ENCODE measurements around the gene SRGAP2B. TPM values are rescaled to one million over a fixed set of nuclear protein-coding genes. Genes with fewer than 3 reads are reported as not detected.
"Not testable (repeated sequence)": the region's sequence is repeated elsewhere in the genome, so short reads cannot be mapped to it uniquely, and the experiment has no call there.

Gene SRGAP2B
- total RNA-seq, 1 donor from 2014 or later = 28.1 TPM

DNA sequence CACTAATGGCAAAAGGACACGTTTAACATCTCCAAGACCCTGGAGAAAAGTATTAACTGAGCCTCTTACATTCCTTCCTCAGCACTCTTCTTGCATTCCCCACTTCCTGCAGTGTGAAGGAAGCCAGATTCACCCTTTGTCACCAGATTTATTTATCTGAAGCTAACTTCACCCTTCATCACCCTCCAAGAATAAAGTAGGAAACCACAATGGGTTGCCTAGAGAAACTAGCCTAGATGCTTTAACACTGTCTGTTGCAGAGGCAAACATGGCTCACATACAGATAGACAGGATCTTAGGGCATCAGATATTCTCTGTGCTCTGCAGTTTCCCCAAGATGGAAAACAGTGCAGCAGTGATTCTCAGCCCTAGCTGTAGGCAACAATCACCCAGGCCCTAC is 147.6 kb downstream of the SRGAP2B start:
- not testable (repeated sequence) for DNase-seq (ENCODE audit: low spot score)

GRCh38 chr1:144946525-144947480 is 148.3 kb downstream of the SRGAP2B start:
- DNase-seq (ENCODE audit: low spot score) = not testable (repeated sequence)

- not testable (repeated sequence) for DNase-seq (ENCODE audit: low spot score)
These were observed 153.4 kb downstream of the SRGAP2B start for GRCh38 chr1:144941710-144942109.

- DNase-seq (ENCODE audit: low spot score) = not testable (repeated sequence)
These were observed 155.1 kb downstream of the SRGAP2B start for GRCh38 chr1:144940054-144940453.

GRCh38 chr1:144938627-144939026 is 156.5 kb downstream of the SRGAP2B start:
- not testable (repeated sequence) for DNase-seq (ENCODE audit: low spot score)

DNA sequence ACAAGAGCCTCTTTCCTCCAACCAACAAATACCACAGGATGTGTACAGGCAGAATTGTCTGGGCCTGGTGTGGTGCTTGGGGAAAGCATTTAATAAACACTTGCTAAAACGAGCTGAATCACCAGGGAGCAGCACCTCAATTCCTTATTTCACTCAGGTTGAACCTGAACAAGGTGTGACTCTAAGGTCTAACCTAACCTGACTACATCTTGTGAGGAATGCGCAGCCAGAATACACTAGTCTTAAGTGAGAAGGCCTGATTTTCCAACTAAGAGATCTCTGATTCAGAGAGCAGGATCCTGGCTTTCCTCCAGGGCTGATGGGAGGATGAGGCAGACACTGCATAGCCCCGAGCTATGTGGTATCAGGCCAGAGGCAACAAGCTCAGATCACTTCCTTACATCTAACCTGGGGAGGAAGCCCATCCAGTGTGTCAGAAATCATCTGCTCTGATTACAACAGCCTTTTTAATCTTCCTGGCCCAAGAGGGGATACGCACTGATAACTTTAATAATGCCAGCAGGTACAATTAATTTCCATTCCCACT is 158.9 kb downstream of the SRGAP2B start:
- not testable (repeated sequence) for DNase-seq (ENCODE audit: low spot score)

DNA sequence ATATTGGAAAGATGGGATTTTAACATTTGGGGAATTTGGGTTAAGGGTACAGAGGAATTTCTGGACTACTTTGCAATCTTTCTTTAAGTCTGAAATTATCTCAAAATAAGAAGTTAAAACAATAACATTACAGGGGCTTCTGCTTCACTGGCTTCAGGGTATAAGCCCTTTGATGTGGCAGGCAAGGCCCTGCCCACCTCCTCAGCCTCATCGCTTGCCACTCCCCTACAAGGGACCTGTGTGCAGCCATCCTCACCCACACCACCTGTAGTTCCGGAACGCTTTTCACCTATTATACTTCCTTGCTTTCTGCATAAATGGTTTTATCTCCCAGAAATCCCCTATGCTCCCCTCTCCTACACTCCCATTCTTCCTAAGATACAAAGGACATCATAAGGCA is 159.8 kb downstream of the SRGAP2B start:
- DNase-seq (ENCODE audit: low spot score) = not testable (repeated sequence)

GRCh38 chr1:144933014-144933413 is 162.1 kb downstream of the SRGAP2B start:
- DNase-seq (ENCODE audit: low spot score) = not testable (repeated sequence)

GRCh38 chr1:144932153-144932552 is 163.0 kb downstream of the SRGAP2B start:
- DNase-seq (ENCODE audit: low spot score) = not testable (repeated sequence)

- DNase-seq (ENCODE audit: low spot score) = not testable (repeated sequence)
These were observed 163.6 kb downstream of the SRGAP2B start for GRCh38 chr1:144931553-144931952.

DNA sequence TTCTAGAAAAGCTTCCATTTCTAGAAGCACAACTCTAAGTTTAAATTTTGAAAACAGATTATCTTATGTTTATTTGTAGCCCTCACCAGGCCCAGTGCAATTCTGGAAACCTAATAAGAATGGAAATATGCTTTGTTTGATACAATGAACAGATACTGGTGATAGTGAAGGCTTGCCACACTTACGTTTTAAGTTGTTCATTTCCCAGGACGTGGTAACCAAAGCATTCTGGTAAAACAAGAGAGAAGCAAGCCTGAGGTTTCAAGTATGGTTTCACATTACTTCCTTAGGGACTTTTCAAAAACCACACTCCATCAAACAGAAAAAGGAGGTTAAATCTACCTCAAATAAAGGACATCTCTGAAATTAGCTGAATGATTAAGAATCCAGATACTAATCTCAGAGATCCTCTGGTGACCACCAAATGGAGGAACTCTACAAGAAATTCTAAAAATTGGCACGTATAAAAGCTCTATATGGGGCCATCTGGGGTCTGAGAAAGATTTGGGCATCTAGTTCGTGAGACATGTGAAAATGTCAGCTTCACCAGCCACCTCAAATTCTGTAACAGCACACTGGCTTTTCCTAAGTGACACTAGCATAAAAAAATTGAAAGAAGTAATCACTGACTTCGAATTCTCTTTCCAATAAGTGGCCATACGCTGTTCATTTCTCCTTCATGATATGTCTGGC is 164.9 kb downstream of the SRGAP2B start:
- DNase-seq (ENCODE audit: low spot score) = not testable (repeated sequence)

DNA sequence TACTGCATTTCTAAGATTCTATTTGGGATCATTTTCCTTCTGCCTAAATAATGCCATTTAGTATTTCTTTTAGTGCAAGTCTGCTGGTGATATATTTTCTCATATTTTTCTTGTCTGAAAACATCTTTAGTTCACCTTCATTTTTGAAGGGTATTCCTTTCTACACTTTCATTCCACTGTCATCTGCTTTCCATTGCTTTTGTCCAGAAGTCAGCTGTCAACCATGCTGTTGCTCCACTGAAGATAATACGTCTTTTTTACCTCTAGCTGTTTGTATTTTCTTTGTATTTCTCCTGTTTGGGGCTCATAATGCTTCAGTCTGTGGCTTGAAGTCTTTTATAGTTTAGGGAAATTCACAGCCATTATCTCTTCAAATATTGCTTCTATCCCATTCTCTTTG is 167.8 kb downstream of the SRGAP2B start:
- DNase-seq (ENCODE audit: low spot score) = not testable (repeated sequence)

DNA sequence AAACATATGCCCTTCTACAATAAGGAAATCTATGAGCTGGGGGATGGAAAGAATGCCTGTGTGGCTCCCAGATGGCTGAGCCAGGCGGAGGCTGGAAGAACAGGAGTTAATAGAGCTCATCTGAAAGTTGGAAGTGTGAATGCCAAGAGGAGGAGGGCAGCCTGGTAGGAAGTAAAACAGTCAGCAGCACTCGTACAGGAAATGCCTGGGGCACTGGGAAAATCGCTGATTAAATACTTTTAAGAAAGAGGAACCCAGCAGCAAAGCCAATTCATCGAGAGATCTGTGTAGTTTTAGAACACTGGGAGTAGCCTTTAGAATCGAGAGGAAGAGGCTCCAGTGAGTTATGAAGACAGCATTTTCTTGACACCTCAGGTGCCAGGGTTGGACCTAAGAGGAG is 171.5 kb downstream of the SRGAP2B start:
- DNase-seq (ENCODE audit: low spot score) = not testable (repeated sequence)

DNA sequence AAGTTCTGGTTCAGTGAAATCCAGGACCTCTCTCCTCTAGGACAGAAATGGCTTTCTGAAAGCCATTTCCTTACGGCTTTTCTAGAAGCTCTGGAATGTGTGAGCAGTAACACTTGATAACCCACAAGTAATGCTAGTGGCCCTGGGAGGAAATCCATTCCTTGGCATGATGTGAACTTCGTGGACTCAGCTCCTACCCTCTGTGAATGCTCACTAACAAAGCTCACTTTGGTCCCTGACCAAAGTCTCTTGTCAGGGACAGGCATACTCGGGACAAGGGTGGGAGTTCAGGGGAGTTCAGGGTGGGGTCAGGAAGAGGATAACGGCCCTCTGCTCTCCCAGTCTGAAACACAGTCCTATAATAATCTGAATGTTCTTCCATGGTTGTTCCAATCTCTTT is 172.3 kb downstream of the SRGAP2B start:
- not testable (repeated sequence) for DNase-seq (ENCODE audit: low spot score)

DNA sequence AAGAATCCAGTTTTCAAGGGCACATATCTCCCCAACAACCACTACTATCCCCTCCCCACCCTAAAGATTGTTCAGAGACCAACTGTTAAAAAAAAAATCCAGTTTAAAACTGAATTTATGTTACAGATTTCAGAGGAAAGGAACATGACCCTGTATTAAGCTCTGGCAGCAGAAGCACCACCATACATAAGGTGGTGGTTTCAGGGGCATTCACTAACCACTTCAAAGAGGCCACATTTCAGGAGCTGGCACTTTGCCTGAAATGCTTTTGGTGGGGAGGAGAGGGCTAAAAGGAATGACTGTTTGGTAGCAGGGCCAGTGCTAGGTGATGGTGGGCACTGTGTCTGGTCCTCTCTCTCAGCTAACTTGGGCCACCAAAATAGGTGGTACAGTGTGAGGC is 176.0 kb downstream of the SRGAP2B start:
- DNase-seq (ENCODE audit: low spot score) = not testable (repeated sequence)

GRCh38 chr1:144918027-144918603 is 177.0 kb downstream of the SRGAP2B start:
- not testable (repeated sequence) for DNase-seq (ENCODE audit: low spot score)

GRCh38 chr1:144917154-144918026 is 177.7 kb downstream of the SRGAP2B start:
- DNase-seq (ENCODE audit: low spot score) = not testable (repeated sequence)

DNA sequence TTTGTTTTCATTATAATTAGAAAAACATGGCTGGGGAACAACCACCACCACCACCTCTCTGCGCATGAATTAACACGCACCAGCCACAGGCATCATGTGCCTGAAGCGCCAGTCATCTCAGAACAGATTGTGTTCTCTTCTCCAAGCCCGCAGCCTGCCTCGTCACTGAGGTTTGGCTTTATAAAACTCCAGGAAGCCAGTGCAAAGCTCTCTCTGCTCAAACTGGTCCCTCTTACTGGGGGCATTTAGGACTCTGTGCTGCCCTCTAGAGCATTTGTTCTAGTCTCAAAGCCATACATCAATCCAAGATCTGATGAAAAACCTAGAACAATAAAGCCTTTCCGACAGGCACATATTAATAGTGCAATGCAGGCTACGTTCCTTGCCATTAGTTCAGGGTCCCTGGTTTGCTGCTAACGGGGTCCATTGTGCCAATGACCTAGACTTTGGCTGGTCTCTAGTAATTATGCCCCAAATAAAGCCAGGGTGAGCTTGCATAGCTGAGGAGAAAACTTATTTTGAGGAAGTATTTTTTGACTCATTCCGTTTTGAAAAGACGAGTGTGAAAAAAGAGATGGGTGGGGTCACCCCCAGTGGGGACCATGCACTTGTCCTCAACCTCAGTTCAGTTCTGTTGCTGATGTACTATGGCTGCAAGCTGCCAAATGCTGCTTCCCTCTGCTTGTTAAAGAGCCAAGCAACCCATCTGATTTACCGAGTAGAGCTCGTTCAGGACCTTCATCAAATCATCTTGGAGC is 181.0 kb downstream of the SRGAP2B start:
- DNase-seq (ENCODE audit: low spot score) = not testable (repeated sequence)

DNA sequence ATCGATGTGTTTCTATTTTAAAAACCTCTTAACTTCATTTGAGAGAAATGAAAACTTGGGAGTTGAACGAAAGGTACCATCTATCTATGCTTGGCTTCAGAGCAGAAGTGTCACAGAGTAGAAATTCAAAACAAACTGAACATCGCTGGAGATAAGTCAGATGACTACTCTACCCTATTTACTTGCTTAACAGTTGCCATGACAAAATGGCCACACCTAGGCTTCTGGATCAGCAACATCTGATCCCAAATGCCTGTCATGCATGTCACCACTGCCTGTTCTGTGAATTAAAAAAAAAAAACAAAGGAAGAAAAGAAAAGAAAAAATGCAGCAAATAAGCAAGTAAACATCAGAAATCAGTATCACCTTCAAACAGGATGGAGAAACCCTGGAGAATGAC is 181.7 kb downstream of the SRGAP2B start:
- not testable (repeated sequence) for DNase-seq (ENCODE audit: low spot score)

DNA sequence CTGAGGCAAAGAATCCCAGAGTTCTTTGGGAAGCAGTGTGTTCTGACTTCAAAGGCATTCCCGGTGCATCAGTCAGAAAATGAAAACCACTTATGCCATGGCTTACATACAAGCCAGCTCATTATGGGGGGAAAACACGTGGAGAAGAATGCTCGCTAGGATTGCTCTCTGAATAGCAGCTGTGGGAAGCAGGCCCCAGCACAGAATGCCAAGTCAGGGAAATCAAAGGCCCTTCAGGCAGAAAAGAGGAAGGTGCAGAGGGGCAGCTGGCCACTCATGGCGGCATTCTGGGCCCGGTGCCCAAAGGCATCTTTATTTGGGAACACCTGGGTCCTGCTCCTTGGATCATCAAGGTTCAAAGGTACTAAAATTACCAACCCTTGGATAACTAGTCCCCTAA is 184.4 kb downstream of the SRGAP2B start:
- not testable (repeated sequence) for DNase-seq (ENCODE audit: low spot score)
